GM12878 (cell line): ENCODE measurements around the gene FRMPD2. TPM values are rescaled to one million over a fixed set of nuclear protein-coding genes. Genes with fewer than 3 reads are reported as not detected.

ENCODE experiments used
- ATAC-seq: fragments of 200-7000 bp; cut with Tn5 transposase; 3 replicates; pipeline ENCODE4 v1.9.1; 2020; ENCODE audit warnings: mild to moderate bottlenecking, moderate library complexity
- BruUV-seq: library from RNA; stranded (reverse); fragments of 400-500 nt; replicated peaks from 2 replicates; lab custom pipeline; 2021; lab: Mats Ljungman, UMichigan
- CTCF ChIA-PET: fragments of 300-600 bp; sonication (Branson Sonifier 250); formaldehyde crosslinking; extraction: SDS; loops from one replicate; lab custom pipeline; 2021; ENCODE audit warnings: inconsistent platforms; lab: Yijun Ruan, JAX
- POLR2A ChIA-PET: fragments of 350-600 bp; formaldehyde crosslinking; extraction: SDS; loops from one replicate; lab custom pipeline; 2021; ENCODE audit warnings: inconsistent platforms; lab: Charles Lee
- RAD21 ChIA-PET: fragments of 300-600 bp; sonication (Branson Sonifier 250); formaldehyde crosslinking; loops from one replicate; lab custom pipeline; 2023; ENCODE audit warnings: antibody characterized with exemption; ENCODE audit not compliant: unreplicated experiment; lab: Charles Lee
- SMC1A ChIA-PET: fragments of 300-600 bp; sonication (Branson Sonifier 250); formaldehyde crosslinking; loops from one replicate; lab custom pipeline; 2023; ENCODE audit not compliant: unreplicated experiment, uncharacterized antibody; lab: Charles Lee
- DNase-seq: peaks from one replicate; pipeline ENCODE4 v3.0.0-alpha.2; 2011; ENCODE audit warnings: low read depth, low spot score
- FAIRE-seq: peaks from 3 replicates; lab custom pipeline; 2011; peaks lifted over from hg19 to GRCh38; lab: Jason Lieb, UNC
- H2AFZ ChIP-seq: 2 replicates; pipeline ENCODE4 v1.6.0; 2011; ENCODE audit warnings: low read depth, low read length, control low read depth; ENCODE audit not compliant: control insufficient read depth
- H3K27ac ChIP-seq: 2 replicates; pipeline ENCODE4 v1.5.1; 2011; ENCODE audit warnings: control low read depth; ENCODE audit not compliant: control insufficient read depth, insufficient read depth
- H3K27me3 ChIP-seq, 2 experiments: replicated peaks in 1 of 2; 2 replicates each; pipeline versions ENCODE4 v1.6.0 to v1.6.1; 2011; ENCODE audit warnings: low read length in 1 of 2; ENCODE audit not compliant: control insufficient read depth in 2 of 2, insufficient read depth in 2 of 2
- H3K36me3 ChIP-seq, 2 experiments: 2 replicates each; pipeline ENCODE4 v1.5.1; 2011; ENCODE audit warnings: low read length in 1 of 2; ENCODE audit not compliant: control insufficient read depth in 2 of 2, insufficient read depth in 2 of 2
- H3K4me1 ChIP-seq: 2 replicates; pipeline ENCODE4 v1.6.1; 2011; ENCODE audit warnings: mild to moderate bottlenecking, low read length, moderate library complexity, mixed read lengths; ENCODE audit not compliant: control insufficient read depth, insufficient read depth
- H3K4me2 ChIP-seq: 2 replicates; pipeline ENCODE4 v1.6.0; 2011; ENCODE audit warnings: control low read depth; ENCODE audit not compliant: control insufficient read depth, insufficient read depth
- H3K4me3 ChIP-seq: fragments of 200-600 bp; sonication (generic); 2 replicates; pipeline ENCODE4 v1.5.1; 2016
- H3K79me2 ChIP-seq: 2 replicates; pipeline ENCODE4 v1.6.0; 2011; ENCODE audit warnings: low read length; ENCODE audit not compliant: control insufficient read depth, insufficient read depth
- H3K9ac ChIP-seq: 2 replicates; pipeline ENCODE4 v1.8.0; 2011; ENCODE audit warnings: low read length, control low read depth, mixed read lengths; ENCODE audit not compliant: control insufficient read depth, insufficient read depth
- H3K9me3 ChIP-seq: replicated peaks from 3 replicates; pipeline ENCODE4 v1.5.1; 2011; ENCODE audit warnings: mild to moderate bottlenecking, low read length; ENCODE audit not compliant: control insufficient read depth, insufficient read depth
- H4K20me1 ChIP-seq: 2 replicates; pipeline ENCODE4 v1.6.0; 2011; ENCODE audit not compliant: control insufficient read depth, insufficient read depth
- GATAD2B ChIP-seq: fragments of 450-650 bp; conservative IDR thresholded peaks from 2 replicates; pipeline ENCODE4 v1.6.1; 2017; ENCODE audit warnings: low read depth, mild to moderate bottlenecking, moderate library complexity
- SKIL ChIP-seq: fragments of 450-650 bp; IDR thresholded peaks from 2 replicates; pipeline ENCODE4 v1.6.1; 2017; ENCODE audit warnings: mild to moderate bottlenecking, low read depth, inconsistent platforms; ENCODE audit not compliant: poor library complexity, severe bottlenecking
- YBX1 ChIP-seq: fragments of 450-650 bp; IDR thresholded peaks from 2 replicates; pipeline ENCODE4 v1.6.1; 2016; ENCODE audit warnings: antibody characterized with exemption
- WGBS: methylation state at CpG from one replicate; pipeline ENCODE4 v1.1.6; 2016; ENCODE audit warnings: low lambda C conversion rate; ENCODE audit not compliant: insufficient replicate concordance, insufficient coverage; ENCODE audit errors: missing lambda C conversion rate; 5-methylcytosine and 5-hydroxymethylcytosine counted together
- in situ Hi-C: fragments of 300-500 bp; cut with MboI; formaldehyde crosslinking; loops from 9 replicates; pipeline ENCODE4 v1.14.3; 2018; ENCODE audit warnings: mixed read lengths
- intact Hi-C: fragments of 100-400 bp; cut with micrococcal nuclease; formaldehyde crosslinking; loops from one replicate; pipeline ENCODE4 v1.14.2; 2022; ENCODE audit not compliant: unreplicated experiment
- polyA plus RNA-seq, 11 experiments: library from polyadenylated mRNA; depleted of rRNA in 4 of 11; unstranded in 6 of 11; stranded (reverse) in 5 of 11; fragments of >200 nt; fragmentation: Nextera tagmentation in 4 of 11; fragmentation: Illumina TruSeq in 1 of 11; extraction: Ambion mirVana in 4 of 11; extraction: Trizol in 1 of 11; gene quantifications; 1 replicate in 1 of 11; 2 replicates in 10 of 11; pipeline versions ENCODE4 v1.2.1 to v1.2.3, GENCODE V29; 2011 to 2016; ENCODE audit warnings: inconsistent platforms in 2 of 11, missing spikeins in 2 of 11, low read depth in 1 of 11
- total RNA-seq, 4 experiments: library from RNA; depleted of rRNA in 3 of 4; stranded (reverse); fragments of >200 nt in 3 of 4; fragmentation: Illumina TruSeq in 1 of 4; extraction: Trizol in 1 of 4; gene quantifications; 2 replicates each; pipeline versions ENCODE4 v1.2.1 to v1.2.3, GENCODE V29; 2013 to 2021
- TF ChIP-seq, protein P1 (sequence below): IDR thresholded peaks from 2 replicates; pipeline ENCODE4 v1.6.1; 2012; ENCODE audit warnings: low read depth, low read length, improper control_type of control experiment

Gene FRMPD2
- total and polyA plus RNA-seq, 10 of the 15 experiments (the other 5 are each of a cell fraction or from before 2014, with no cell fraction given) = 0.38 to 5.7 (median 1.4) TPM

GRCh38 chr10:48242171-48242904, 32.2 kb downstream of the FRMPD2 start:
- no peak overlapping the region for H3K27ac ChIP-seq
- no peak overlapping the region for H3K4me2 ChIP-seq
- ATAC-seq (no peak), DNase-seq (no peak), FAIRE-seq (no peak)
- H3K27me3 ChIP-seq = no peaks in the 10 kb centered on the region
- ChIA-PET SMC1A (interaction anchor here (0.7 to 1.1 kb wide), 2 partner anchors 18 to 47 kb away, joined by 3 read pairs; no protein-coding TSS in a partner anchor), CTCF (no interaction called here), RAD21 (interaction anchor here (0.7 kb wide), 1 partner anchor 17 kb away, joined by 3 read pairs; no protein-coding TSS in a partner anchor), POLR2A (no interaction called here)
- no peak overlapping the region for H2AFZ ChIP-seq
- H3K9me3 ChIP-seq = no peaks in the 10 kb centered on the region
- H3K79me2 ChIP-seq = no peaks in the 10 kb centered on the region
- in situ Hi-C loops = no loop called here
- H3K4me3 ChIP-seq = no peak overlapping the region
- H4K20me1 ChIP-seq = no peaks in the 10 kb centered on the region
- no peaks in the 10 kb centered on the region for H3K4me1 ChIP-seq
- H3K9ac ChIP-seq = no peak overlapping the region
- no TSS peak for BruUV-seq
- WGBS = 76% methylated on average over 15 of the region's 15 CpGs
- TF ChIP-seq, protein P1, sequence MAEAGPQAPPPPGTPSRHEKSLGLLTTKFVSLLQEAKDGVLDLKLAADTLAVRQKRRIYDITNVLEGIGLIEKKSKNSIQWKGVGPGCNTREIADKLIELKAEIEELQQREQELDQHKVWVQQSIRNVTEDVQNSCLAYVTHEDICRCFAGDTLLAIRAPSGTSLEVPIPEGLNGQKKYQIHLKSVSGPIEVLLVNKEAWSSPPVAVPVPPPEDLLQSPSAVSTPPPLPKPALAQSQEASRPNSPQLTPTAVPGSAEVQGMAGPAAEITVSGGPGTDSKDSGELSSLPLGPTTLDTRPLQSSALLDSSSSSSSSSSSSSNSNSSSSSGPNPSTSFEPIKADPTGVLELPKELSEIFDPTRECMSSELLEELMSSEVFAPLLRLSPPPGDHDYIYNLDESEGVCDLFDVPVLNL = no peak
- TF ChIP-seq GATAD2B (no peak), YBX1 (no peak), SKIL (no peak)
- intact Hi-C loops = no loop called here
- no peaks in the 10 kb centered on the region for H3K36me3 ChIP-seq
